Endodermal cell (in vitro differentiated cells): ENCODE results near the gene SDE2. TPM values are rescaled to one million over a fixed set of nuclear protein-coding genes. Genes with fewer than 3 reads are reported as not detected.

Experiments
- DNase-seq: peaks from one replicate; pipeline ENCODE4 v3.0.0-alpha.2; 2017
- H3K27ac ChIP-seq: 2 replicates; pipeline ENCODE4 v1.5.1; 2013; ENCODE audit warnings: mild to moderate bottlenecking, low read depth, low read length, moderate library complexity
- H3K27me3 ChIP-seq: 2 replicates; pipeline ENCODE4 v1.6.1; 2013; ENCODE audit warnings: mild to moderate bottlenecking, low read length, moderate library complexity; ENCODE audit not compliant: insufficient read depth, control insufficient read depth, poor library complexity, severe bottlenecking
- H3K36me3 ChIP-seq: 2 replicates; pipeline ENCODE4 v1.7.0; 2013; ENCODE audit warnings: mild to moderate bottlenecking, low read length, moderate library complexity; ENCODE audit not compliant: control insufficient read depth, insufficient read depth
- H3K4me1 ChIP-seq: one replicate; pipeline ENCODE4 v1.7.0; 2013; ENCODE audit warnings: low read length; ENCODE audit not compliant: control insufficient read depth, insufficient read depth
- H3K4me3 ChIP-seq: 2 replicates; pipeline ENCODE4 v1.5.1; 2013; ENCODE audit warnings: mild to moderate bottlenecking, low read length, moderate library complexity
- H3K9ac ChIP-seq: 2 replicates; pipeline ENCODE4 v1.6.1; 2013; ENCODE audit warnings: mild to moderate bottlenecking, low read length, moderate library complexity; ENCODE audit not compliant: poor library complexity, severe bottlenecking; ENCODE audit errors: extremely low read depth
- H3K9me3 ChIP-seq: 2 replicates; pipeline ENCODE4 v1.6.1; 2013; ENCODE audit warnings: mild to moderate bottlenecking, low read length, moderate library complexity; ENCODE audit not compliant: control insufficient read depth
- H3K27ac Mint-ChIP-seq: 2 replicates; pipeline ENCODE4 v1.8.0; 2020; ENCODE audit warnings: mixed read lengths
- H3K27me3 Mint-ChIP-seq: 2 replicates; pipeline ENCODE4 v1.8.0; 2021; ENCODE audit warnings: mild to moderate bottlenecking, mixed read lengths; ENCODE audit not compliant: insufficient read depth
- H3K36me3 Mint-ChIP-seq: 2 replicates; pipeline ENCODE4 v1.8.0; 2020; ENCODE audit warnings: low read depth, mixed read lengths
- H3K4me1 Mint-ChIP-seq: 2 replicates; pipeline ENCODE4 v1.8.0; 2020; ENCODE audit warnings: mixed read lengths
- H3K4me3 Mint-ChIP-seq: 2 replicates; pipeline ENCODE4 v1.8.0; 2020; ENCODE audit warnings: mild to moderate bottlenecking, moderate library complexity, mixed read lengths
- H3K9me3 Mint-ChIP-seq: 2 replicates; pipeline ENCODE4 v1.8.0; 2020; ENCODE audit warnings: mild to moderate bottlenecking, mixed read lengths
- CTCF ChIP-seq: fragments of 200-600 bp; sonication (generic); conservative IDR thresholded peaks from 2 replicates; pipeline ENCODE4 v1.5.0; 2021; ENCODE audit warnings: antibody characterized with exemption, mild to moderate bottlenecking
- WGBS, 2 experiments: methylation state at CpG; one replicate each; pipeline versions ENCODE4 v1.1.5 to v1.1.7; 2013; ENCODE audit warnings: missing lambda C conversion rate in 2 of 2, mixed read lengths in 1 of 2; ENCODE audit not compliant: insufficient coverage in 1 of 2, insufficient read length in 1 of 2; 5-methylcytosine and 5-hydroxymethylcytosine counted together
- total RNA-seq, 2 donors: library from RNA; stranded (reverse); fragmentation: NEBNext Ultra II Directional in 1 of 2; extraction: Animal tissue kit (Norgen Biotek cat#: 25700) in 1 of 2; gene quantifications; 2 replicates in 1 of 2; 3 replicates in 1 of 2; pipeline ENCODE4 v1.2.1, GENCODE V29; 2021

SDE2 gene
- total RNA-seq, 2 donors from 2014 or later, result 19.0 to 21.6 TPM

DNA sequence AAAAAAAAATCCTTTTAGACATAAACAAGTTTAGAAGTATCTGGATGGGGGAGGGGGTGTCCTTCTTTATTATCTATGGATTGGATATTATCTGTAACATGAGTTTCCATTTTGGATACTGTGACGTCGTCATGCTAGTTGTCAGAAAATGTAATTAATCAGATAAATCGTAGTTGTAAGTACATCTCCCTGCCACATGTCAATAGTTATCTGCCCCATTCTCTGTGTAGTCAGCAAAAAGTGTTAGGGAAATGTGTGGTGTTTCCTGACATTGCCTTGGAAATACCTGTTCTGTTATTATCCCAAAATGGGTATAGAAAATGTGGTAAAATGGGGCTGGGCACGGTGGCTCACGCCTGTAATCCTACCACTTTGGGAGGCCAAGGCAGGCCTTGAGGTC lies 24.6 kb upstream of the SDE2 start:
- Mint-ChIP-seq H3K4me1 (no peaks in the 10 kb centered on the region), H3K27me3 (no peaks in the 10 kb centered on the region), H3K4me3 (no peak overlapping the region), H3K36me3 (no peaks in the 10 kb centered on the region), H3K27ac (no peak overlapping the region), H3K9me3 (no peaks in the 10 kb centered on the region)
- 96 to 100% methylated on average over 4 to 5 of the region's 5 CpGs for WGBS, 2 experiments
- Histone ChIP-seq H3K27ac (no peak overlapping the region), H3K9ac (no peak overlapping the region), H3K4me1 (no peaks in the 10 kb centered on the region), H3K9me3 (no peaks in the 10 kb centered on the region), H3K4me3 (no peak overlapping the region), H3K36me3 (no peaks in the 10 kb centered on the region), H3K27me3 (no peaks in the 10 kb centered on the region)
- TF ChIP-seq CTCF, result no peak
- no peak for DNase-seq

DNA sequence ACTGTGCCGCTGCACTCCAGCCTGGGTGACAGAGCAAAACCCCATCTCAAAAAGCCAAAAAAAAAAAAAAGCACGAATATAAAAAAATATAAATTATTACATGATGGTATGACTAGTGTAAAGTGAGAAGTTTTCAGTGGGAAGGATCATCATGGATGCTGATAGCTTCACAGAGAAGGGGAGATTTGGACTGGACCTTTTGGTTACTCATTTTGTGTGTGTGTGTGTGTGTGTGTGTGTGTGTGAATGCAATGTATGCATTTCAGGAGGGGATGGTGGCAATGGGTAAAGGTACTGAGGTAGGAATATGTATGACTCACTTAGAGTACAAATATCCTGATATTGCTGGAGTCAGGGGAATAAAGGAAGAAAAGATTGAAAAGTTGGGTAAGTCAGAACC lies 22.7 kb upstream of the SDE2 start:
- no peaks in the 10 kb centered on the region for H3K9me3 ChIP-seq
- H3K4me1 ChIP-seq, result no peaks in the 10 kb centered on the region
- 100% methylated on average over 2 of the region's 2 CpGs; no CpG with 5 or more reads in 1 of the 2 experiments for WGBS, 2 experiments
- Mint-ChIP-seq H3K27ac (no peak overlapping the region), H3K27me3 (no peaks in the 10 kb centered on the region), H3K9me3 (no peaks in the 10 kb centered on the region), H3K4me3 (no peak overlapping the region), H3K4me1 (no peaks in the 10 kb centered on the region), H3K36me3 (no peaks in the 10 kb centered on the region)
- no peaks in the 10 kb centered on the region for H3K36me3 ChIP-seq
- no peak for DNase-seq
- TF ChIP-seq CTCF, result no peak
- no peak overlapping the region for H3K4me3 ChIP-seq
- H3K9ac ChIP-seq, result no peak overlapping the region
- no peak overlapping the region for H3K27ac ChIP-seq
- no peaks in the 10 kb centered on the region for H3K27me3 ChIP-seq

- H3K27ac Mint-ChIP-seq, result no peak overlapping the region
- 94 to 96% methylated on average over 3 of the region's 3 CpGs for WGBS, 2 experiments
- DNase-seq, result no peak
- Histone ChIP-seq H3K36me3 (no peaks in the 10 kb centered on the region), H3K9me3 (no peaks in the 10 kb centered on the region), H3K27ac (no peak overlapping the region), H3K27me3 (no peaks in the 10 kb centered on the region), H3K4me1 (no peaks in the 10 kb centered on the region), H3K4me3 (no peak overlapping the region), H3K9ac (no peak overlapping the region)
- H3K4me3 Mint-ChIP-seq, result no peak overlapping the region
- H3K27me3 Mint-ChIP-seq, result no peaks in the 10 kb centered on the region
- H3K9me3 Mint-ChIP-seq, result no peaks in the 10 kb centered on the region
- H3K36me3 Mint-ChIP-seq, result no peaks in the 10 kb centered on the region
- no peaks in the 10 kb centered on the region for H3K4me1 Mint-ChIP-seq
- TF ChIP-seq CTCF, result no peak
Observed at GRCh38 chr1:226021401-226021800, 22.3 kb upstream of the SDE2 start.
